ENCODE measurements around the gene TASOR2.

TASOR2 gene

GRCh38 chr10:5648494-5649457, 35.9 kb upstream of the TASOR2 start:
- Histone ChIP-seq H3K4me3 (ENCODE audit: low read length) (no peak overlapping the region), H3K27me3 (ENCODE audit: insufficient read depth, low read length) (no peaks in the 10 kb centered on the region), H2AFZ (ENCODE audit: low read depth, low read length) (no peak overlapping the region), H3K36me3 (ENCODE audit: insufficient read depth, low read length) (peaks cover 9% of the 10 kb centered on the region), H3K4me1 (ENCODE audit: insufficient read depth, low read length) (peaks cover under 1% of the 10 kb centered on the region), H3K9me3 (ENCODE audit: low read length) (no peaks in the 10 kb centered on the region)

GRCh38 chr10:5649746-5650145, 34.9 kb upstream of the TASOR2 start:
- Histone ChIP-seq H2AFZ (ENCODE audit: low read depth, low read length) (no peak overlapping the region), H3K4me1 (ENCODE audit: insufficient read depth, low read length) (no peaks in the 10 kb centered on the region), H3K27me3 (ENCODE audit: insufficient read depth, low read length) (no peaks in the 10 kb centered on the region), H3K36me3 (ENCODE audit: insufficient read depth, low read length) (peaks cover 5% of the 10 kb centered on the region), H3K9me3 (ENCODE audit: low read length) (no peaks in the 10 kb centered on the region), H3K4me3 (ENCODE audit: low read length) (no peak overlapping the region)

- H3K27me3 ChIP-seq (ENCODE audit: insufficient read depth, low read length), result no peaks in the 10 kb centered on the region
- H3K9me3 ChIP-seq (ENCODE audit: low read length), result no peaks in the 10 kb centered on the region
- H3K4me1 ChIP-seq (ENCODE audit: insufficient read depth, low read length), result no peaks in the 10 kb centered on the region
- peaks cover 3% of the 10 kb centered on the region for H3K36me3 ChIP-seq (ENCODE audit: insufficient read depth, low read length)
- no peak overlapping the region for H2AFZ ChIP-seq (ENCODE audit: low read depth, low read length)
- H3K4me3 ChIP-seq (ENCODE audit: low read length), result no peak overlapping the region
Measured at GRCh38 chr10:5650664-5651387, 33.8 kb upstream of the TASOR2 start.

GRCh38 chr10:5651388-5651764, 33.3 kb upstream of the TASOR2 start:
- no peak overlapping the region for H3K4me3 ChIP-seq (ENCODE audit: low read length)
- H3K36me3 ChIP-seq (ENCODE audit: insufficient read depth, low read length), result peaks cover 3% of the 10 kb centered on the region
- H3K27me3 ChIP-seq (ENCODE audit: insufficient read depth, low read length), result no peaks in the 10 kb centered on the region
- H3K9me3 ChIP-seq (ENCODE audit: low read length), result no peaks in the 10 kb centered on the region
- H3K4me1 ChIP-seq (ENCODE audit: insufficient read depth, low read length), result no peaks in the 10 kb centered on the region
- H2AFZ ChIP-seq (ENCODE audit: low read depth, low read length), result no peak overlapping the region

- no peaks in the 10 kb centered on the region for H3K4me1 ChIP-seq (ENCODE audit: insufficient read depth, low read length)
- H3K9me3 ChIP-seq (ENCODE audit: low read length), result no peaks in the 10 kb centered on the region
- H3K4me3 ChIP-seq (ENCODE audit: low read length), result no peak overlapping the region
- H3K27me3 ChIP-seq (ENCODE audit: insufficient read depth, low read length), result no peaks in the 10 kb centered on the region
- no peak overlapping the region for H2AFZ ChIP-seq (ENCODE audit: low read depth, low read length)
- H3K36me3 ChIP-seq (ENCODE audit: insufficient read depth, low read length), result peaks cover 3% of the 10 kb centered on the region
Measured at GRCh38 chr10:5652746-5653145, 31.9 kb upstream of the TASOR2 start.

- no peaks in the 10 kb centered on the region for H3K27me3 ChIP-seq (ENCODE audit: insufficient read depth, low read length)
- H3K9me3 ChIP-seq (ENCODE audit: low read length), result no peaks in the 10 kb centered on the region
- no peaks in the 10 kb centered on the region for H3K4me1 ChIP-seq (ENCODE audit: insufficient read depth, low read length)
- H3K4me3 ChIP-seq (ENCODE audit: low read length), result no peak overlapping the region
- no peak overlapping the region for H2AFZ ChIP-seq (ENCODE audit: low read depth, low read length)
- H3K36me3 ChIP-seq (ENCODE audit: insufficient read depth, low read length), result peaks cover 3% of the 10 kb centered on the region
Measured at GRCh38 chr10:5654218-5654755, 30.4 kb upstream of the TASOR2 start.

GRCh38 chr10:5655121-5655520, 29.5 kb upstream of the TASOR2 start:
- Histone ChIP-seq H3K36me3 (ENCODE audit: insufficient read depth, low read length) (no peaks in the 10 kb centered on the region), H3K4me1 (ENCODE audit: insufficient read depth, low read length) (no peaks in the 10 kb centered on the region), H3K9me3 (ENCODE audit: low read length) (no peaks in the 10 kb centered on the region), H3K27me3 (ENCODE audit: insufficient read depth, low read length) (no peaks in the 10 kb centered on the region), H3K4me3 (ENCODE audit: low read length) (no peak overlapping the region), H2AFZ (ENCODE audit: low read depth, low read length) (no peak overlapping the region)

- H3K4me1 ChIP-seq (ENCODE audit: insufficient read depth, low read length), result no peaks in the 10 kb centered on the region
- no peak overlapping the region for H3K4me3 ChIP-seq (ENCODE audit: low read length)
- no peaks in the 10 kb centered on the region for H3K36me3 ChIP-seq (ENCODE audit: insufficient read depth, low read length)
- H2AFZ ChIP-seq (ENCODE audit: low read depth, low read length), result no peak overlapping the region
- no peaks in the 10 kb centered on the region for H3K9me3 ChIP-seq (ENCODE audit: low read length)
- H3K27me3 ChIP-seq (ENCODE audit: insufficient read depth, low read length), result no peaks in the 10 kb centered on the region
Measured at GRCh38 chr10:5656737-5657579, 27.7 kb upstream of the TASOR2 start.

GRCh38 chr10:5658871-5659618, 25.6 kb upstream of the TASOR2 start:
- H3K36me3 ChIP-seq (ENCODE audit: insufficient read depth, low read length), result no peaks in the 10 kb centered on the region
- H3K4me3 ChIP-seq (ENCODE audit: low read length), result no peak overlapping the region

GRCh38 chr10:5659702-5660528, 24.7 kb upstream of the TASOR2 start:
- Histone ChIP-seq H3K4me1 (ENCODE audit: insufficient read depth, low read length) (no peaks in the 10 kb centered on the region), H3K9me3 (ENCODE audit: low read length) (no peaks in the 10 kb centered on the region), H3K36me3 (ENCODE audit: insufficient read depth, low read length) (no peaks in the 10 kb centered on the region), H3K4me3 (ENCODE audit: low read length) (no peak overlapping the region), H3K27me3 (ENCODE audit: insufficient read depth, low read length) (no peaks in the 10 kb centered on the region), H2AFZ (ENCODE audit: low read depth, low read length) (no peak overlapping the region)

More at GRCh38 chr10:5658871-5659618, 25.6 kb upstream of the TASOR2 start:
- H3K9me3 ChIP-seq (ENCODE audit: low read length), result no peaks in the 10 kb centered on the region
- no peak overlapping the region for H2AFZ ChIP-seq (ENCODE audit: low read depth, low read length)
- H3K27me3 ChIP-seq (ENCODE audit: insufficient read depth, low read length), result no peaks in the 10 kb centered on the region
- H3K4me1 ChIP-seq (ENCODE audit: insufficient read depth, low read length), result no peaks in the 10 kb centered on the region

GRCh38 chr10:5661043-5661442, 23.6 kb upstream of the TASOR2 start:
- H3K27me3 ChIP-seq (ENCODE audit: insufficient read depth, low read length), result no peaks in the 10 kb centered on the region
- no peak overlapping the region for H2AFZ ChIP-seq (ENCODE audit: low read depth, low read length)
- no peak overlapping the region for H3K4me3 ChIP-seq (ENCODE audit: low read length)
- H3K36me3 ChIP-seq (ENCODE audit: insufficient read depth, low read length), result no peaks in the 10 kb centered on the region
- no peaks in the 10 kb centered on the region for H3K9me3 ChIP-seq (ENCODE audit: low read length)
- peaks cover 8% of the 10 kb centered on the region for H3K4me1 ChIP-seq (ENCODE audit: insufficient read depth, low read length)

Measured in neuron (in vitro differentiated cells).